Heart right ventricle (tissue), 16 donors: ENCODE data around the gene GALNT8. TPM values are rescaled to one million over a fixed set of nuclear protein-coding genes. Genes with fewer than 3 reads are reported as not detected.

ENCODE experiments used
- ATAC-seq, 8 donors: fragments of 200-7000 bp; cut with Tn5 transposase; one replicate each; pipeline ENCODE4 v1.9.1; 2020; ENCODE audit warnings: mild to moderate bottlenecking in 8 of 8, moderate library complexity in 8 of 8, moderate number of reproducible peaks in 1 of 8
- DNase-seq, 2 donors: peaks; one replicate each; pipeline ENCODE4 v3.0.0-alpha.2; 2020
- H3K27ac ChIP-seq, 10 donors: fragments of 200-600 bp; sonication (generic) in 2 of 10; one replicate each; pipeline versions ENCODE4 v1.5.0 to v1.8.0; 2020 to 2022; ENCODE audit warnings: mild to moderate bottlenecking in 3 of 10
- H3K27me3 ChIP-seq, 7 donors: fragments of 200-600 bp; one replicate each; pipeline ENCODE4 v1.8.0; 2021 to 2022; ENCODE audit warnings: mild to moderate bottlenecking in 2 of 7
- H3K36me3 ChIP-seq, 9 donors: fragments of 200-600 bp; sonication (generic) in 1 of 9; one replicate each; pipeline versions ENCODE4 v1.5.0 to v1.8.0; 2020 to 2022; ENCODE audit warnings: mild to moderate bottlenecking in 2 of 9
- H3K4me1 ChIP-seq, 9 donors: fragments of 200-600 bp; sonication (generic) in 1 of 9; one replicate each; pipeline versions ENCODE4 v1.5.0 to v1.8.0; 2020 to 2022; ENCODE audit warnings: mild to moderate bottlenecking in 4 of 9
- H3K4me3 ChIP-seq, 10 donors: fragments of 200-600 bp; sonication (generic) in 2 of 10; one replicate each; pipeline versions ENCODE4 v1.5.0 to v1.8.0; 2020 to 2022; ENCODE audit warnings: mild to moderate bottlenecking in 7 of 10, moderate library complexity in 2 of 10
- H3K9me3 ChIP-seq, 11 donors: fragments of 200-600 bp in 10 of 11; sonication (generic) in 2 of 11; one replicate each; pipeline versions ENCODE4 v1.5.0 to v1.8.0; 2013 to 2022; ENCODE audit warnings: mild to moderate bottlenecking in 2 of 11, control low read depth in 1 of 11, moderate library complexity in 1 of 11
- CTCF ChIP-seq, 9 donors: fragments of 200-600 bp; sonication (generic) in 2 of 9; IDR thresholded peaks; one replicate each; pipeline versions ENCODE4 v1.5.0 to v1.8.0; 2021 to 2022; ENCODE audit warnings: antibody characterized with exemption in 9 of 9, mild to moderate bottlenecking in 5 of 9, moderate library complexity in 1 of 9
- WGBS, 2 donors: extraction: QIAGEN DNeasy Blood & Tissue Kit; methylation state at CpG; one replicate each; pipeline ENCODE4 v1.1.7; 2013; ENCODE audit warnings: inconsistent platforms in 1 of 2; 5-methylcytosine and 5-hydroxymethylcytosine counted together
- intact Hi-C, 10 donors: fragments of 100-400 bp; cut with DNase I; formaldehyde crosslinking; loops; one replicate each; pipeline versions ENCODE4 v1.11.1 to v1.14.2; 2022
- polyA plus RNA-seq, 2 donors: library from polyadenylated mRNA; stranded (reverse); fragments of 200-250 nt; gene quantifications; one replicate each; pipeline ENCODE4 v1.2.3, GENCODE V29; 2013
- total RNA-seq, 10 donors: library from RNA; stranded (reverse); fragmentation: NEBNext Ultra II Directional in 3 of 10; extraction: Animal tissue kit (Norgen Biotek cat#: 25700) in 3 of 10; gene quantifications; one replicate each; pipeline versions ENCODE4 v1.2.1 to v1.2.4, GENCODE V29; 2021 to 2023
- donor health status: Arrhythmogenic right ventricular cardiomyopathy.
- donor health status: ischemic (EF 13 %, LVEDD 7.1; RV severe dilation, severe dysfunction).
- donor health status: healthy with polysubstance abuse.
- donor health status: DM: no; HTN: yes; CAD: no.
- donor health status: DM: no; HTN: no; CAD: no.
- donor health status: ischemic (EF 25% LVEDD 6.9; RV normal size, moderate dysfunction).
- donor health status: ischemic (EF 25% LVEDD 5.7; RV mildly dilated, moderate dysfunction).
- donor health status: healthy.
- donor health status: DM: yes; HTN: yes; CAD: no.
- donor health status: Ischemic cardiomyopathy.
- donor health status: ischemic (EF 35%, LVEDD 5.7; RV mildly dilated, moderate dysfunction).
- donor health status: nonischemic (EF 11% LVEDD 7.7; RV severe dilation, severe dysfunction).
- donor health status: DM: yes; HTN: yes; CAD: no.
- donor health status: PGD.
- donor health status: ischemic (EF 29% LVEDD 5.4; RV normal size, mild dysfunction).
- donor health status: nonischemic (EF 23%, LVEDD 6.1; RV moderate dilation, normal function).

The GALNT8 gene
- total and polyA plus RNA-seq, 12 donors, result 0.42 to 5.7 (median 1.5) TPM

- no peak for ATAC-seq
- Histone ChIP-seq H3K27ac (no peak overlapping the region), H3K9me3 (peaks cover 0 to 8% (median 0%) of the 10 kb centered on the region in 11 donors), H3K4me1 (no peaks in the 10 kb centered on the region), H3K27me3 (peaks cover 0 to 6% (median 0%) of the 10 kb centered on the region in 7 donors), H3K36me3 (no peaks in the 10 kb centered on the region), H3K4me3 (no peak overlapping the region)
- intact Hi-C loops, result no loop called here
- no peak for TF ChIP-seq CTCF (IDR thresholded peaks at IDR 0.05)
- no peak for DNase-seq
- 72 to 81% methylated on average over 3 of the region's 3 CpGs for WGBS, 2 donors
These were observed 74.3 kb downstream of the GALNT8 start for GRCh38 chr12:4794491-4794890.

GRCh38 chr12:4796216-4796615 is 76.0 kb downstream of the GALNT8 start:
- TF ChIP-seq CTCF (IDR thresholded peaks at IDR 0.05), result no peak
- Histone ChIP-seq H3K27me3 (peaks cover 0 to 6% (median 0%) of the 10 kb centered on the region in 7 donors), H3K4me3 (no peak overlapping the region), H3K27ac (no peak overlapping the region), H3K36me3 (no peaks in the 10 kb centered on the region), H3K4me1 (no peaks in the 10 kb centered on the region), H3K9me3 (peaks cover 0 to 8% (median 0%) of the 10 kb centered on the region in 11 donors)
- intact Hi-C loops, result no loop called here
- DNase-seq (no peak), ATAC-seq (no peak)
- 50 to 65% methylated on average over 9 of the region's 9 CpGs for WGBS, 2 donors

- no peak for DNase-seq
- Histone ChIP-seq H3K27ac (no peak overlapping the region), H3K4me3 (no peak overlapping the region), H3K36me3 (no peaks in the 10 kb centered on the region), H3K4me1 (no peaks in the 10 kb centered on the region), H3K9me3 (peaks cover 0 to 2% (median 0%) of the 10 kb centered on the region in 11 donors), H3K27me3 (peaks cover 0 to 6% (median 0%) of the 10 kb centered on the region in 7 donors)
- no peak for ATAC-seq
- intact Hi-C loops, result no loop called here
- no peak for TF ChIP-seq CTCF (IDR thresholded peaks at IDR 0.05)
- 42 to 49% methylated on average over 9 of the region's 9 CpGs for WGBS, 2 donors
These were observed 76.7 kb downstream of the GALNT8 start for GRCh38 chr12:4796694-4797482.

GRCh38 chr12:4800555-4800954 is 80.4 kb downstream of the GALNT8 start:
- no peaks in the 10 kb centered on the region for H3K36me3 ChIP-seq
- ATAC-seq (no peak), DNase-seq (no peak)
- H3K4me3 ChIP-seq, result no peak overlapping the region
- intact Hi-C loops, result no loop called here
- no peaks in the 10 kb centered on the region for H3K9me3 ChIP-seq
- no peak overlapping the region for H3K27ac ChIP-seq
- TF ChIP-seq CTCF (IDR thresholded peaks at IDR 0.05), result no peak
- H3K4me1 ChIP-seq, result peaks cover 0 to 7% (median 0%) of the 10 kb centered on the region in 9 donors
- H3K27me3 ChIP-seq, result peaks cover 0 to 6% (median 0%) of the 10 kb centered on the region in 7 donors
